ENCODE measurements around the gene KIF18B.

The KIF18B gene

DNA sequence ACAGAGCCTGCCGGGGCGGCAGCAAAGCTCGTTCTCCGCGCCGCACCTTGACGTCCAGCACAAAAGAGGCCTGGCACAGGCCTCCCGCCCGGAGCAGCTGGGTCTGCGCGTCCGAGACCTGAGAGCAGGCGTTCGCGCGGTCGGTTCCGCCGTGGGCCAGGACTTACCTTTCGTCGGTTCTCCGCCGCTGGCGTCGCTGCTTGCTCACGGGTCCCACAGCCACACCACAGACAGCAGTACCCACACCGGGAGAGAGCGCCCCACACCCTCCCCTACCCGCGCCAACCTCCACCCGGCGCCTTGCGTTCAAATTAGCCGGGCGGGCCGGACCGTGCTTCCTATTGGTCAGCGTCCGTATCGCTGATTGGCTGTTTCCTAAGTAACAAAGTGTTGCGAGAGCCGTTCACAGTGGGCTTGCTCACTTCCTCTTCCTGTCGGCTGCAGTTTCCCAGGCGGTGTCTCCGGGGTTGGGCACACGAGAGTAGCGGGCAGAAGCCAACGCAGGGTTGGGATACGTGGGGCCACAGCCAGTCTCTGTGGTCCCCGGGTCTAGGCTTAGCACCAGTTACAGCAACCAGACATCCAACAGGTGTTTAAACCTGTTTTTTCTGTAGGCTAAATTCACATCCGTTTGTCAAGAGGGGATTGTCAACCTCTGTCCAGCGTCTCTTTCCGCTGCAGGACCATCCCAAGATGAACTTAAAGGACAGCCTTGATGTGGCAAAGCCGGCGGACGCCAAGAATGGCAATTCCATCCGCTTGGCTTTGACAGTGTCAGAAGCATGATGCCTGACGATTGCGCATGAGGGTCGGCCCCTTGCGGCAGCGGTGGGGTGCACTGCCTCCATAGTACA is at the start of gene KIF18B:
KIF18B (minus strand) TSS at position 313 of the 854 bp plus-strand sequence. CDS start 11,429 bp downstream, outside the sequence.
- DNase-seq, result peak; percentile 95

DNA sequence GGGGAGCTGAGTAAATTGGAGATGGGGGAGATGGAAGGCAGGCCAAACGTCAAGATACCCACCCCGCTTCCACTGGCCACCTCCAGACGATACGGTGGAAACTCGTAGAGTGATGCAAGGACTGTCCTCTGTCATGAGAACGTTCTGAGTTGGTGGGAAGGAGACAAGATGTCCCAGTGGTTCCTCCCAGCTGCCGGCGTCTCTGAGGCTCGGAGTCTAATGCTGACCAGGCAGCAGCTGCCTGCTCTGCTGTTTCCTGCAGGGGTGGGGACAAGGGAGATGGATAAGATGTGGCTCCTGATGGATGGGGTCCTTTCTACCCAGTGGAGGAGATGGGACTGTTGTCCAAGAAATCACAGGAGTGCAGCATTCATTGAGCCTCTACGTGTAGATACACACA is 48.7 kb upstream of the KIF18B start:
- DNase-seq, result no peak

DNA sequence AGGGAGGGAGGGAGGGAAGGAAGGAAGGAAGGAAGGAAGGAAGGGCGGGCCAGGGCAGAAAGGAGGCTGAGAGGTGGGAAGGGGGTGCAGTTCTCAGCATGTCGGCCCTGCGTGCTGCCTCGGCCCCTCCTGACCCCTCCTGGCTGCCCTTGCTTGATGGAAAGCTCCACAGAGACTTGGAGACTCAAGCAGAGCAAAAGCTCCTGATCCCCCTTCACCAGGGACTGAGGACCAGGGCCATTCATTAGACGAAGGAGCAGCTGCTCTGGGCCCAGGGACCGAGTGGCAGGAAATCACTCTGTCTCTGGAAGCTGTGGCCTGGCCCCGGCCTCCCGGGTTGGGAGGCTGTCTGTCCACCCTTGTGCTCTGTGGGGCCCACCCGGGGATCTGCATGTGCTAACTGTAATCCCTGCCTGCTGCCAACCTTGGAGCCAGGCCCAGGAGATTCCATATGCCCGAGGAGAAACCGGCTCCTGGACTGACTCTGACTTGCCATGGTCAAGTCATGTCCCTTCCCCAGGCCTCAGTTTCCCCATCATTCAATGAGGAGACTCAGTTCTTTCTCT is 47.9 kb upstream of the KIF18B start:
- DNase-seq, result no peak

DNA sequence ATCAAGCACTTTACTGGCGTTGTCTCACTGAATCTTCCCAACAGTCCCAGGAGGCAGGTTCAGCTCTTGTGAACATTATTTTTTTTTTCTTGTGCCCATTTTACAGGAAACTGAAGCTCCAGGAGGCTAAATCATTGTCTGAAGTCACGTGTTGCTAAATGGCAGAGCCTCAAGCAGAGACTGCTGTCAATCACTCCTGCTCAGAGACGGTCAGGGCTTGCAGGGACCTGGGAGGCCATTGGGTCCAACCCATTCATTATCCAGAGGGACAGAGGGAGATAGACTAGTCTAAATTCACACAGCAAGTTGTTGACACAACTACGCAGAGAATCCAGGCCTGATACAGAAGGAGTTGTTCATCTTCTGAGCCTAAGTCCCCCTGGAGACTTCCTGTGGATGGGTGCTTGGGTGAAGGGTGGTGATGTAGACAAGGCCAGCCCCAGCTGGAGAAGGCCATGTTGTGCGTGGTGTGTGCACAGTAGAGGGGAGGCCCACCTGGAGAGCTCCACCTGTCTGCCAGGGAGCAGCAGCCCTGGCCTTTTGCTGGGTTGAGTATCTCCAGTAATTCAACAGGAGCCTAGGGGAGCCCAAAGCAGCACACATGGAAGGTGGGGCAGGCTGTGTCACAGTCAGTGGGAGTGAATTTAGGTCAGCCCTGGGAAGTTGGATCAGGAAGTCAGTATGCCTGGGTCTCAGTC is 44.8 kb upstream of the KIF18B start:
- DNase-seq, result no peak

DNA sequence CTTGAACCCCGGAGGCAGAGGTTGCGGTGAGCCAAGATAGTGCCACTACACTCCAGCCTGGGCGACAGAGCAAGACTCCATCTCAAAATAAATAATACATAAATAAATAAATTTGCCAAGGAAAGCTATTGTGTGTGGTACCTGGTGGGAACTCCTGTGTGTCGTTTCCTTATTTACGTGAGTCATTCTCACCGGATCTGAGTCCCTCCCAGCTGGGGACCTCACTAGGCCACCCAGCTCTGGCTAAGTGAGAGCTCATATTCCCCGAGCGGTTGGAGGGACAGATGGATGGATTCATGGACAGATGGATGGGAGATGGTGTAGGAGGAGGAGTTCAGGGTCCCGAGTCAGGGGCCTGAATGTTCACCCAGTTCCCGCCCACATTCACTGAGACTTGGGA is 43.4 kb upstream of the KIF18B start:
- no peak for DNase-seq

DNA sequence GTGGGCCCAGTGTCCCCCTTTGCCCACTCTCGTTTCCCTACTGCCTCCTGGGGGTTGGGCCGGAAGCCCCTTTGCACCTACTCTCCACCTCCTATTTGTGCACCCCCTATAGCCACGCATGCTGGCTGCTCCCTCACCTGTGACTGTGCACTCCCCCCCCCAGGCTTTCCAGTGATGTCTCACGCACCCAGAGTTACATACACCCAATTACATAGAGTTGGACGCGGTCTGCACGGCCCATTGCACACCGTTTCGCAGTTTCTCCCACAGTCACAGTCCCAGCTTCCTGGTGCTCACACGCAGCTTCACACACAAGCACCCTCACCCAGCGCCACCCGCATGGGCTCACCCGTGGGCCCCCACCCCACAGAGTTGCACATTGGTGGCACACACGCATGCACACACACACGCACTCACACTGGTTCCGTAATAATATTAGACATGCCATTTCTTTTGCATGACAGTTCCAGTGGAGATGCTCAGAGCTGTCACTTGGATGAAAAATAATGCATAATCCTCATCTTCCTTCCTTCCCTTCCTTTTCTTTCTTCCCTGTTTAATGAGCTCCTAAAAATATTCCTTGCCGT is 42.1 kb upstream of the KIF18B start:
- no peak for DNase-seq

DNA sequence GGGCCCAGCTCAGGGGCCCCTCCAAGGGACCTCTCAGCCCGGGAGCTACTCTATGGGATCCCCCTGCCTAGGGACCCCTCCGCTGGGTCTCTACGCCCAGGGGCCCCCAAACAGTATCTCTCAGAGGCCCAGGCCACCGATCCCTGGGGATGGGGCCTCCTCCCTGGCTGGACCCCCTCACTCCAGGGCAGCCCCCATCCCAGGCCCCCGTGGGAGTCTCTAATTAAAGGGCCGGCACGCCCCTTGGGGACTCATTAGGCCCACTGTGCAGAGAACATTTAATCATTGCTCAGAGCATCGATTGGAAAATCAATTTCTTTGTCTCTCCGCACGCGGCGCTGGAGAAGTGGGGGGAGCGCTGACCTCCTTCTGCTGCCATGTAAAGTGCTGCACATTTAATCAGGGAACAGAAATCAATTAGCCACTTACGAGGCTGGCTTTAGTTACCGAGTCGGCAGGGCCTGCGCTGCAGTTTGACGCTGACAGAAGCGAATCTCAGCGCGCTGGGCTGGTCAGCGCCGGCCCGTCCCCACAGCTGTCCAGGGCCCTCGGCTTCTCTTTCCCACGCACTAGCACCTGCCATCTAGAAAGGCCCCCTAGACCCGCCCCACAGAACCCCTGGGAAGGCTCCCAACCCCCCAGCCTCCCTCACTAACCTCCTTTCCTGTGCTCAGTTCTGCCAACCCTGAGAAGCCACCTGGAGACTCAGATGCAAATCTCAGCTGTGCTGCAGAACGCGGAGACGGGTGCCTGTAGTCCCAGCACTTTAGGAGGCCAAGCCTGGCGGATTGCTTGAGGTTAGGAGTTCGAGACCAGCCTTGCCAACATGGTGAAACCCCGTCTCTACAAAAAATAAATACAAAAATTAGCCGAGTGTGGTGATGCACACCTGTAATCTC is 40.7 kb upstream of the KIF18B start:
- no peak for DNase-seq

DNA sequence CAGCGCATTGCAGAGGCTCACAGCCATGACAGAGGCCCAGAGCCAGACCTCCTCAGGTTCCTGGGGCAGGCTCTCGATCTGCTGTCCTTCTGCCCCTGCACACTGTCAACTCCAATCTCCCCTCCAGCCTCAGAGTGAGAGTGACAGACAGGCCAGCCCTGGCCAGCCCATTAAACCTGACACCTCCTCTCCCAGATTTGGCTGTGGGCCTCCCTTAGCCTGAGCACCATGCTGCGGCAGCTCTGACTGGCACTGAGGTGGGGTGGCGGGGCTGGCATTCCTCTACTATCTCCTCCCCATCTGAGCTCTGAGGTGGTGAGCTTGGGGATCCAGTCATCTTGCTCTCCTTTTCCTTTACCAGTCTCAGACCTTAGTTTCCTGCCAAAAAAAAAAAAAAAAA is 36.0 kb upstream of the KIF18B start:
- DNase-seq, result no peak

DNA sequence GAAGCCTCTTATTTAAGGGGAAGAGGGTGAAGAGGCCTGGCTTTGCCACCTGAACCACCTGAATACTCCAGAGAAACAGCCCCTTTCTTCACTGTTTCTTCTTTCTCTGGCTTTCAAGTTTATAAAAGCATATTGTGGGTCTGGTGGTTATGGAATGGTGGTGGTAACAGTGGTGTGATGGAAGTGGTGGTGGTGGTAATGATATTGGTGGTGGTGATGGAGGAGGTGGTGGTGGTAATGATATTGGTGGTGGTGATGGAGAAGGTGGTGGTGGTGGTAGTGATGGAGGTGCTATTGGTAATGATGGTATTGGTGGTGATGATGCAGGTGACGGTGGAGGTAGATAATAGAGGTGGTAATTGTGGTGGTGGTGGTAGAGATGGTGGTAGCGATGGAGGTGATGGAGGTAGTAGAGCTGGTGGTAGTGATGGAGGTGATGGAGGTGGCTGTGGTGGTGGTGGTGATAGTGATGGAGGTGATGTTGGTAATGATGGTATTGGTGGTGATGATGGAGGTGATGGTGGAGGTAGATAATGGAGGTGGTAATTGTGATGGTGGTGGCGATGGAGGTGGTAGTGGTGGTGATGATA is 34.6 kb upstream of the KIF18B start:
- no peak for DNase-seq

DNA sequence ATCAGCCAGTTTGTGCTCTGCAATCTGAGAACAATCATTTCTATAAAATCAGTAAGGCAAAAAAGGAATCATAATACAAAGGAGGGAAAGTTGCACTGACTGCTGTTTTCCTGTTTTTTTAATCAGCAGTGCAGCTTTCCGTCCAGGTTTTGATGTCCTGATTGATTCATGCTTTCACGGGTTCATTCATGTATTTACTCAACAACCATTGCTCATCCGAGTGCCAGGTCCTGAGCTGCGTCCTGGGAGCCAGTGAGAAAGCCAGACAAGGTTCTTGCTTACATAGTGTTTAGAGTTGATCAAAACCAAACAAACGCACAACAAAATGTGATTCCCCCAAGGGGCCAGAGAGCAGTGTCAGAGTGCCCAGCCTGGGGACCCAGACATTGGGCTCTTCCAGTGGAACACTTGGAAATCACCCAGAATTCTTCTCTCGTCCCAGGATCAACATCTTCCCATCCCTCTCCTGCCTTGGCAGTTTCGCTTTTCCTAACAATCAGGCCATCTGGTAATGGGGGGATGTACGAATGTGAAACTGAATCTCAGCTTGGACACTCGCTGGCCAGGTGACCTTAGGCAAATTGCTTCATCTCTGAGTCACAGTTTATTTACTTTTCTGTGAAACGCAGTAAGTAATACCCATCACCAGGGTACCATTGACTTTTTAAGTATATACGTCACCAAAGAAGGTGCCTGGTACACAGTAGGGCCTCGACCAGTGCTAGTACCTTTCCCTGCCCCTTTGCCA is 33.8 kb upstream of the KIF18B start:
- DNase-seq, result no peak

DNA sequence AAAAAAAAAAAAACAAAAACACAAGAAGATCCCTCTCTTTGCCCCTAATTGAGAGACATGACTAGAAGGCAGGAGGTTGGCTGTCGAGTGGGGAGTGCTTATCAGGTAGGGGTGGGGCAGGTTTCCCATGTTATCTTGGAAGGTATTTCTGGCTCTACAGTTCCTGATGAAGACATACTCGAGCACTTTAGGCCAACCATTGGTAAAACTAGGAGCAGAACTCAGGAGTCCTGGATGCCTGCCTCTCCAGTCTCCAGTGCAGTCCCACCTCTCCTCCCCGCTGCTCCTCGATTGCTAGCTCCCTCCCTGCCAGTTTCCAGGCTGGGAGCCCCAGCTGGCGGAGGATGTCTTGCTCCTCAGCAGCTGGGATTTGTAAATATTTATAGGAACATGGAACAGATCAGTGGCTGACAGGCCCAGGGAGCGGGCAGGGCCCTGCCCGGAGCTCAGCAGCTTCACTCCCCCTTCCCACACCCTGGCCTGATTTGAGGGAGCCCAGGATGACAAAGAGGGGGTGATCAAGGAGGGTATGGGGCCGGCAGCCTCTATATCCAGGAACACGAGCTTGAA is 31.9 kb upstream of the KIF18B start:
- DNase-seq, result no peak

DNA sequence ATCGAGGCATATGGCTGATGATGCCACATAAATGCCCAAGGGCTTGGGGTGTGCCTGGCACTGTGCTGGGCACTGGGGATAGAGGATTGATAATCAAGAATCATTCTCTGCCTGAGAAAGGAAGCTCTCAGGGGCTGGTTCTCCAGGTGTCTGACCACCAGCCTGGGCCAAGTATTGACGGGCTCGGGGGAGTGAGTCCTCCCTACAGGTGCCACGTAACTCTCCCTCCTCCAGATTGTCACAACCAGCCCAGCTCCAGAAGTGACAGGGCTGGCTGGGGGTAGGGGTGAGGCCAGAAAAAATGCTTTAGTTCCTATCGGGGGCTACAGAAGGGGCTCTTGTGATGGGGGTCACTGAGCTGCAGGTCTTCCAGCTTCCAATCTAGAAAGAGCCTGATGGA is 31.2 kb upstream of the KIF18B start:
- no peak for DNase-seq

DNA sequence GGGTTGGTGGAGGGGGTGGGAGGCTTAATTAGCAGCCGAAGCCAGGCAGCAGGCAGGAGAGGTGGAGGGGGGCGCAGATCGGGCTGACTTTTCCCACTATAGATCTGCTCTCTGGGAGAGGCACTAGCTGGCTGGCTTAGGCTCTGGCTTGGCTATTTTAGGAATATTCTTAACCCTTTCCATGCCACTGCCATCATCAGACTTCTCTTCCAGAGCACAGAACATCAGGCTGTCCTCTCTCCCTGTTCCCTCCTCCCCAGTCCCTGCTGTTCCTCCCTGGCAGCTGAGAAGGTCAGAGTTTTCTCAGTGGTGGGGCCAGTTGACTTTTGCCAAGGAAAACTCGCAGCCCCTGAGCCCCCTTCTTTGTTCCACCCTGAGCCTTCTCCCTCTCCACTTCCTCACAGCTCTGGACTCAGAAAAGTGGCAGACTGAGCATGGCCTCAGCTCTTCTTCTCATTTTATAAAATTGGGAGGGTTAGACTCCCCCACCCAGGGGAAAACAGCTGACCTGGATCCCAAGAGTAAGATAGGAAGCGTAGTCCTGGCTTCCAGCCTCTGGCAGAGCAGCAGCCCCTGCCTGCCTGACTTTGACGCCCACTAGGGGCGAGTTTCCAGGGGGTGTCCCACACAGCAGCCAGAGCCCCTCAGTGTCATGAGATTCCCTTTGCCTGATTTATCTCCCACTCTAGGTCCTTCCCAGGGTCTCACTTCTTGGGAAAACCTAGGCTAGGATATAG is 30.4 kb upstream of the KIF18B start:
- no peak for DNase-seq

DNA sequence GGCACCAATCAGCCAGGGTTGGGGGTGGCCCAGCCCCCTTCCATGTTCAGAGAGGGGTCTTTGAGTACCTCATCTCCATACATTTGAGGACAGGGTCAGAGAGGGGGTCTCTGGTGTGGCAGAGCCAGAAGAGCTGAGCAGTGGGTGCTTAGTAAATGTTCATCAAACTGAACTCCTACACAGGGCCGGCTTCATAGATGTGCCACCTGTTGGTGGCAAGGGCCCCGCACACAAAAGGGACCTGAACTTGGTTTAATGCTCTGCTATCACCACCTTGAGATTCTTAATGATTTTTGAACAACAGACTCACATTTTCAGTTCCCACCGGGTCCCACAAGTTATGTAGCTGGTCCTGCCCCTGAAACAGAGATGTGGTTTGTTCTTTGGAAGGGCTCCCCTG is 29.5 kb upstream of the KIF18B start:
- DNase-seq, result no peak

DNA sequence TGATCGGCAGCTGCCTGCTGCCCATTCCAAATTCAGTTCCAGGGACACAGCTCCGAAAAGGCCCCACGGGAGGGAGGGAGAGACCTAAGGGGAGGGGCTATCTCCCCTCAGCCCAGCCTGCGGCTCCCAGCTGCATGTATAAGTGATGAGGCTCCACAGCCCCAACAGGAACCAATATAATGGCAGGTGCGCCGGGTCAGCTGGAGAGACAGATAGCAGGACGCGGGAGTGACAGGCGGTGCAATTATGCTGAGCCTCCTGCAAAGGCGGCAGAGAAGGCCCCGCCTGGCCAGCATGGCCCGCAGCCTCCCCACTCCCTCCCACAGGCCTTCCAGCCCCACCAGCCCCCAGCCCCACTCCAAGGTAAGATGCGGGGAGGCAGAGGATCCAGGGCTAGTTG is 28.6 kb upstream of the KIF18B start:
- no peak for DNase-seq

DNA sequence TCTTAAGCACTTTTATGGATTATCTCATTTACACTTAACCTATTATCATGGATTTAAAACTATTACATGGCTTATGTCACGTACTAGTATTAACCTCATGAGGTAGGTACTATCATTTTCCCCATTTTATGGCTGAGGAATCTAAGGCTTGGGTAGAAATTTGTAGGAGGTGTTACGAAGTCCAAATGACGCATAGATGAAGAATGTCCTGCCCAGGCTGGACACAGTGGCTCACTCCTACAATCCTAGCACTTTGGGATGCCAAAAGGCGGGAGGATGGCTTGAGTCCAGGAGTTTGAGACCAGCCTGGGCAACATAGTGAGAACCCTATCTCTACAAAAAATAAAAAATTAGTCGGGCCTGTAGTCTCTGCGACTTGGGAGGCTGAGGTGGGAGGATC is 25.4 kb upstream of the KIF18B start:
- DNase-seq, result no peak

DNA sequence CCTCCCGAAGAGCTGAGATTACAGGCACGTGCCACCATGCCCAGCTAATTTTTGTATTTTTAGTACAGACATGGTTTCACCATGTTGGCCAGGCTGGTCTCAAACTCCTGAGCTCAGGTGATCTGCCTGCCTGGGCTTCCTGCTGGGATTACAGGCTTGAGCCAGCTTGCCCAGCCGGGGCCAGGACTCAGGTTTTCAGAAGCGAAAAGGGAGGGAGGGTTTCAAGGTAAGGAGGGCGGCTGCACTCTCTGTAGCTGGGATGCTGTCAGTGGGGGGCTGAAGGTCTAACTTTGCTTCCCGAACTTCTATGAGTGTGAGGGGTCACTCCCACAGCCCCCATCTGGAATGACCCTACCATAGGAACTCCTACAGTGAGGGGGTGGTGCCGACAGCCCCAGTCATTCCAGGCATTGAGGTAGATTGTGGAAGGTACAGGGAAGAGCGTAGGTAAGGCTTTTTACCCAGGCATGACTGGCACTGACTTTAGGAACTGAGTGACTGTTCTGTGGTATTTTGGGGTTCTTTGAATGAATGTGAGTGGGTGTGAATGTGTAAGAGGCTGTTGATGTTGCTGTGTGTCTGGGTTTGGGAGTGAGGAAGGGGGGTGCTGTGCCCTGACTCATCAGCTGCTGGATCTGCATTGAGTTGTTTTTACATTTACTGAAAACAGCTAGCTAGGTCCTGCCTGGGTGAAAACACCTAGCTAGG is 24.4 kb upstream of the KIF18B start:
- peak; percentile 74 for DNase-seq

DNA sequence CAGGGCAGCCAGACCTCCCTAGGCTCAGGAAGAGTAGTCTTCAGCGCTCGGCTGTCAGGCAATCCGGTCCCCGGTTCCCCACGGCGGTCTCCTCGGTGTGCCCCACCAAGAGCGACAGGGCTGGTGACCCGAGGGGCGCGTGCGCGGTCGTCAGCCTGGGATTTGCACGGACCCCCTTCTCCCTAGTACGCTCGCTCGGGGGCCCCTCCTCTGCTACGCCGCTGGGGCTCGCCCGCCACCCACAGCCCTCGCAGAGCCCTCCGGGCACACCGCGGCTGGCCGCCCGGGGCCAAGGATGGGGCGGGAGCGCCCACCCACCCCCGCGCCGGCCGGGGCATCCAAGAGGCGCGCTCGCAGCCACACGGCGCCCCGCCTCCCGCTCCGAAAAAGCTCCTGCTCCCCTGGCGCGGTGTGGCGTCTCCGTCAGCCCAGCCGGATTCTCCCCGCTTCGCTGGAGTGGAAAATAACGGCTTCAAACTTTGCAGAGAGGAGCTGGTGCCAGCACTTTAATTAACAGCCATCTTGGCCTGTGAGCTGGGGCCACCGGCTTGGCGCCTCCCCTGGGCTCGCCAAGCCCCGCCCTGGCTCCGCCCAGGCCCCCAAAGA is 22.7 kb upstream of the KIF18B start:
- DNase-seq, result peak; percentile 47

DNA sequence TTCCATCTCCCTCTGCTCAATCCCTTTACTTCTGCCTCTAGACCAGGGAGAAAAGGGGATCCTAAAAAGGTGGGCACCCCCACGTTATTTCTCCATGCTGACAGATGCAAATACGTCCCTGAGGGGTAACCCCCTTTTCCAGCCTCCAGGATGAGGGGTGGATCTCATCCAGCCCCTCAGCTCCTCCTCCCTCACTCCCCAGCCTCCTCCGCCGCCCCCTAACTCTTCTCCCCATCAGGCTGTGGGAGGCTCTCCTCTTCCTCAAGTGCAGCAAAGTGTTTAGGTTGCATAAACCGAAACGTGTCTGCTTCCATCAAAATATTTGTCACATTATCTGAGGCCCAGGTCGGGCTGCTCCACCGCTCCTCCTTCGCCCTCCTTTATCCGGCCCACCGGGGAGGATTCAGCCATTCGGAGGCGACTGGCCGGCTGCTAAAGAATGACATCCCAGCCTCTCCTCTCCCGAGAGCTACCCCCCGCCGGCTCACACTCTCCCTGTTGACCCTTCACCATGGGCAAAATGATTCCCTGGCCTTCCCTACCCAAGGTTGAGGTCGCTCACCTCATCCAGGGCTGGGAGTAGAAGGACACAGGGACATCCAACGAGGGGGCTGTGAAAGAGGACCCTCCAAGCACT is 21.7 kb upstream of the KIF18B start:
- no peak for DNase-seq
